SK-N-MC (cell line): ENCODE measurements around the gene ZBTB17.

Experiments used
- DNase-seq: peaks from one replicate; pipeline ENCODE4 v3.0.0-alpha.2; 2011; ENCODE audit warnings: low read depth, low spot score
- H3K27ac ChIP-seq: fragments of 200-600 bp; sonication (generic); 2 replicates; pipeline ENCODE4 v1.5.1; 2016; ENCODE audit warnings: mixed run types
- H3K36me3 ChIP-seq: fragments of 200-600 bp; sonication (generic); 2 replicates; pipeline ENCODE4 v1.6.1; 2017; ENCODE audit warnings: antibody characterized with exemption, low read length, mixed read lengths; ENCODE audit not compliant: insufficient read depth
- H3K4me3 ChIP-seq: fragments of 200-600 bp; sonication (generic); 2 replicates; pipeline ENCODE4 v1.5.1; 2016
- H3K9ac ChIP-seq: fragments of 200-600 bp; sonication (generic); 2 replicates; pipeline ENCODE4 v1.8.0; 2017; ENCODE audit warnings: mixed run types, mixed read lengths; ENCODE audit not compliant: insufficient read length
- H3K9me3 ChIP-seq: fragments of 200-600 bp; sonication (generic); 2 replicates; pipeline ENCODE4 v1.6.1; 2017; ENCODE audit warnings: low read depth, mild to moderate bottlenecking, antibody characterized with exemption, low read length, moderate library complexity, mixed read lengths
- EZH2 ChIP-seq: fragments of 200-600 bp; sonication (generic); IDR thresholded peaks from one replicate; pipeline ENCODE4 v1.6.1; 2017; ENCODE audit warnings: antibody characterized with exemption
- FOXP2 ChIP-seq: optimal IDR thresholded peaks from 2 replicates; pipeline ENCODE3; 2011; ENCODE audit warnings: mild to moderate bottlenecking, moderate library complexity; ENCODE audit not compliant: insufficient read depth; ENCODE audit errors: extremely low read length, control extremely low read depth
- POLR2AphosphoS5 ChIP-seq: IDR thresholded peaks from 2 replicates; pipeline ENCODE4 v1.6.1; 2012; ENCODE audit warnings: mild to moderate bottlenecking, low read depth, low read length, borderline replicate concordance

Gene ZBTB17

DNA sequence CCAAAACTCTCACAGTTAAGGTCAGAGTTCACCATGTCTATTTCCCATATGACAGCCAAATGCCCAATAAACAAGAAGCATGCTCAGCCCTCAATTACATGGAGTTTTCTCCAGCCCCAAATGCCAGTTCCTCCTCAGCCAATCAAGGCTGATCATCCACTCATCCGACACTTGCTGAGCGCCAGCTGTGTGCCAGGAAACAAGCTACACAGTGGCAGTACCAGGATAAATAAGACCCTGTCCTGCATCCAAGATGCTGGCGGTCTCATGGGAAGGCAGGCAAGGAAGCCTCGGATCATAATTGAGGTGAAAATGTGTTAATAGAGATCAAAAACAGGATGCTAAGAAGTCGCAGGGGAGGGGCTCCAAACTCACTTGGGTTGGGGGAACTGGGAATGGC is 7.7 kb downstream of the ZBTB17 start:
- Histone ChIP-seq H3K4me3 (no peak overlapping the region), H3K27ac (no peak overlapping the region), H3K36me3 (peaks cover 45% of the 10 kb centered on the region), H3K9ac (no peak overlapping the region), H3K9me3 (peaks cover 5% of the 10 kb centered on the region; the same call in 1 of the 2 replicates)
- TF ChIP-seq EZH2: no peak
- no peak for TF ChIP-seq FOXP2
- no peak for TF ChIP-seq POLR2AphosphoS5
- DNase-seq: no peak

DNA sequence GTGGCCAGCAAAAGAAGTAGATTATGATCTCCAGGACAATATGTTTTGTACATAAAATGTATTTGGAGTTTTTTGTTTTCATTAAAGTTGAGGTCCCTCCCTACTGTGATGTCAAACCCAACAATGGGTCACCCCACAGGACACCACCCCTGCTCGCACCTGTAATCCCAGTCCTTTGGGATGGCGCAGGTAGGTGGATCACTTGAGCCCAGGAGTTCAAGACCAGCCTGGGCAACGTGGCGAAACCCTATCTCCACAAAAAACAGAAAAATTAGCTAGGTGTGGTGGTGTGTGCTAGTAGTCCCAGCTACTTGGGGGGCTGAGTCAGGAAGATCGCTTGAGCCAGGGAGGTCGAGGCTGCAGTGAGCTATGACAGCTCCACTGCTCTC is 9.0 kb downstream of the ZBTB17 start:
- H3K9me3 ChIP-seq: peaks cover 5% of the 10 kb centered on the region; the same call in 1 of the 2 replicates
- TF ChIP-seq EZH2 (no peak), FOXP2 (no peak), POLR2AphosphoS5 (no peak)
- DNase-seq: no peak
- peaks cover 33% of the 10 kb centered on the region for H3K36me3 ChIP-seq
- H3K9ac ChIP-seq: no peak overlapping the region
- H3K27ac ChIP-seq: no peak overlapping the region
- no peak overlapping the region for H3K4me3 ChIP-seq

DNA sequence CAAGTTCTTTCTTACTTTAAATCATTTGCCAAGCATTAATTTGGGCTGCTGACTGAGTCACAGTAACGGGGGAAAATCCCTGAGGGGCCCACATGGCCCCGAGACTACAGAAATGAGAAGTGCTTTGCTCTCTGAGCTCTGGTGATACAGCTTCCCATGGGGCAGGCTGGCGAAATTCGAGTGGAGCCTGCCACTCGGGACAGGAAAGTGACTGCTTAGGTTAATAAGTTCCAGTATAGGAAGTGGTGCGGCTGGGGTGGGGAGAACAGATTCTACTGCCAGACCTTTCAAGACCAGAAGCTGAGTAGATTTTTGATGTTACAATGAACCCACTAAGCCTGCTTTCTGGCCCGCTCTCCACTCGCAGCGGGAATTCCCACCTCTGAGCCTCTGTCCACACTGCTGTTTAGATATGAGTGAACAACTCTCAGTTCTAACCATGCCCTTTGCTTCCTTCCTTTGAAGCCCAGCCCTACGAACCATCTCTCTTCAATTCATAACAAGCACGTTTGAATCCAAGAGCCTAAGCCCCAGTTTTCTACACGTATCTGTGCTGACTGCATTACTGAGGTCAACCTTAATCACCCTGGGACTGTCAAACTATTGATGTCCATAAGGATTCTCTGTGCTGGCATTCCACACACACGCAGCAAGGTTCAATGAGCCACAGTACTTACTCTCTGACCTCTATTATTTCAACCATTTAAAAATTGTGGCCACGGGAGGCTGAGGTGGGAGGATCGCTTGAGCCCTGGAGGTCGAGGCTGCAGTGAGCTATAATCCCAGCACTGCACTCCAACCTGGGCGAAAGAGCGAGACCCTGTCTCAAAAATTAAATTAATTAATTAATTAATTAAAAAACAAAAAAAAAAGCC is 9.6 kb downstream of the ZBTB17 start:
- H3K36me3 ChIP-seq: peaks cover 27% of the 10 kb centered on the region
- no peak for DNase-seq
- H3K27ac ChIP-seq: peak overlapping the region; percentile 61
- H3K9ac ChIP-seq: no peak overlapping the region
- peaks cover 5% of the 10 kb centered on the region; the same call in 1 of the 2 replicates for H3K9me3 ChIP-seq
- H3K4me3 ChIP-seq: peak overlapping the region; percentile 11; the same call in 1 of the 2 replicates
- TF ChIP-seq POLR2AphosphoS5 (no peak), EZH2 (no peak), FOXP2 (no peak)

DNA sequence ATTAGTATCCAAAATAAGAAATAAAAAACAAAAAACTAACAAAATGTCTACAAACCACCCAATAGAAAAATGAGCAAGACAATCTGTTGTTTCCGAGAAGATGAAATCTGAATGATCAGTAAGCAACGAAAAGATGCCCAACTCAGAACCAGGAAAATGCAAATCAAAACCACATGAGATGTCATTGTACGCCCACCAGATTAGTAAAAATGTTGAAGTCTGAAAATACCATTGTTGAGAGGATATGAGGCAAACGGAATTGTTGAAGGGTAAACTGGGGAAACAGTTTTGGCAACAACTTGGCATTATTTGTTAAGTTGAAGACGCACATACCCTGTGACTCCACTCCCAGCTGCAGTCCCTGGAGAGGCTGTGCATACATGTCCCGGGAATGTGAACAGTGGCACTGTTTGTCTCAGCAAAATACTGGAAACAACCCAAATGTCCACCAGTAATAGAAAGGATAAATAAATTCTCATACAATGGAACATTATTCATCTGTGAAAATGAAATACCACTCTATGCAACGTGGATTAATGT is 10.6 kb downstream of the ZBTB17 start:
- TF ChIP-seq EZH2 (no peak), FOXP2 (no peak), POLR2AphosphoS5 (no peak)
- H3K9ac ChIP-seq: no peak overlapping the region
- H3K4me3 ChIP-seq: peak overlapping the region; percentile 11; the same call in 1 of the 2 replicates
- H3K36me3 ChIP-seq: peaks cover 23% of the 10 kb centered on the region
- DNase-seq: no peak
- peak overlapping the region; percentile 61; the same call in 1 of the 2 replicates for H3K27ac ChIP-seq
- H3K9me3 ChIP-seq: peaks cover 5% of the 10 kb centered on the region; the same call in 1 of the 2 replicates

DNA sequence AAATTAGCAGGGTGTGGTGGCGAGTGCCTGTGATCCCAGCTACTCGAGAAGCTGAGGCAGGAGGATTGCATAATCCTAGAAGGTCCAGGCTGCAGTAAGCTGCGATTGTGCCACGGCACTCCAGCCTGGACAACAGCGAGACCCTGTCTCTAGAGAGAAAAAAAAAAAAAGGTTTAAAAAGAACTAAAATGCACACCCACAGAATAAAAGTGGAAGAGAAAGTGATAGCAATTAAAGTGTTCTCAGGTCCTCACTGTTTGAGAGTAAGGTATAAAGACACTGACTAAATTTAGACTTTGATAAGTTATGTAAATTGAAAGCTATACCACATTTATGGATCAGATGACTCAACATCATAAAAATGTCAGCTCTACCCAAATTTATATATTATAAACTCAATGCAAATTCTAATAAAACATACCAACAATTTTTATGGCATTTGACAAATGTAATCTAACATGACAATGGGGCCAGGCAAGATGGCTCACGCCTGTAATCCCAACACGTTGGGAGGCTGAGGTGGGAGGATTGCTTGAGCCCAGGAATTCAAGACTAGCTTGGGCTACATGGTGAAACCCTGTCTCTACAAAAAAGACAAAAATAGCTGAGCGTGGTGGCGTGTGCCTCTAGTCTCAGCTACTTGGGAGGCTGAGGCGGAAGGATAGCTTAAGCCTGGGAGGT is 11.8 kb downstream of the ZBTB17 start:
- peak overlapping the region; percentile 82 for H3K27ac ChIP-seq

DNA sequence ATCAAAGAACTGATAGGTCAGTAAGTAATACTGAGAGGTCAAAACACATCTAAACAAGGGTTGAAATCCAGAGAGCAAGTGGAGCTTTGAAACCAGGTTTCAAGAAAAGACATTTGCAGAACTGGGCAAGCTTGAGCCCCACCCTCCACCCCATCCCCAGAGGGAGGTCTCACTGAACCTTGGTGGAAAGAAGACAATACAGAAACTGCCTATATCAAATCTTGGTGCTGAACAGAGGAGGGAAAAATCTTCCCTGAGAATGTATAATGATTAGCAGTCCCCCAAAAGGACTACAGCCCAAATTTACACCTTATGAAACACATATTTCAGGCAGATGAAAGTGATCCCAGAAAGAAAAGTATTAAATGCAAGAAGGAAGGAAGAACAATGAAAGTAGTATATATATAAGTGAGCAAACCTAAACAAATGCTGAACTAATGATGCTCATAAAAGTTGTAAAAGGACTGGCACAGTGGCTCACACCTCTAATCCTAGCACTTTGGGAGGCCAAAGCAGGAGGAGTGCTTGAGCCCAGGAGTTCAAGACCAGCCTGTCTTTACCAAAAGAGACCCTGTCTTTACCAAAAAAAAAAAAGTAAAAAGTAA is 12.4 kb downstream of the ZBTB17 start:
- H3K27ac ChIP-seq: peak overlapping the region; percentile 65
- DNase-seq: no peak
- H3K4me3 ChIP-seq: peak overlapping the region; percentile 15
- peaks cover 6% of the 10 kb centered on the region; the same call in 1 of the 2 replicates for H3K36me3 ChIP-seq
- no peak for TF ChIP-seq POLR2AphosphoS5
- TF ChIP-seq FOXP2: no peak
- TF ChIP-seq EZH2: no peak
- no peaks in the 10 kb centered on the region for H3K9me3 ChIP-seq
- H3K9ac ChIP-seq: no peak overlapping the region

More for the DNA sequence above, 11.8 kb downstream of the ZBTB17 start:
- H3K4me3 ChIP-seq: peak overlapping the region; percentile 15
- H3K9ac ChIP-seq: no peak overlapping the region
- no peaks in the 10 kb centered on the region; the same call in 1 of the 2 replicates for H3K9me3 ChIP-seq
- no peak for DNase-seq
- no peak; the same call in 1 of the 2 replicates for TF ChIP-seq POLR2AphosphoS5
- TF ChIP-seq FOXP2: no peak
- no peak for TF ChIP-seq EZH2
- peaks cover 12% of the 10 kb centered on the region; the same call in 1 of the 2 replicates for H3K36me3 ChIP-seq

DNA sequence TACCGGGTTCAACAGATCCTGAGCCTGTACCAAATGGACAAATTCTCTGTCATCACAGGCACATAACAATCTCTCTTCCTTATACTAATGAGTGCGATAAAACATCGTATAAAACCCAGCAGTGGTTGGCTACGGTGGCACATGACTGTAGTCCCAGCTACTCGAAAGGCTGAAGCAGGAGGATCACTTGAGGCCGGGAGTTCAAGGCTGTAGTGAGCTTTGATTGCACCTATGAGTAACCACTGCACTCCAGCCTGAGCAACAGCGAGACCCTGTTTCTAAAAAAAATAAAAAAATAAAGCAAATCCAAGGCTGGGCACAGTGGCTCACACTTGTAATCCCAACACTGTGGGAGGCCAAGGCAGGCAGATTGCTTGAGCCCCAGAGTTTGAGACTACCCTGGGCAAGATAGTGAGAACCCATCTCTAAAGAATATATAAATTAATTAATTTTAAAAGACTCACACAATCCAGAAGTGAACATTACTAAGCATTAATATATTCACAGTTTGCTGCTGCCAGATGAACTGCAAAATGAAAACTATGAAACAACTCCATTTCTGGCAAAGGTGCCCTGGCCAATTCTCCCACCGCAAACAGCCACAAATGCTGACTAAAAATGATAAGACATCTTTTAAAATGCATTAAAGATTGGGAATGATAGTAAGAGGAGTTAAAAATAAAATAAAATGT is 13.1 kb downstream of the ZBTB17 start:
- peaks cover under 1% of the 10 kb centered on the region; the same call in 1 of the 2 replicates for H3K36me3 ChIP-seq
- no peaks in the 10 kb centered on the region for H3K9me3 ChIP-seq
- H3K4me3 ChIP-seq: no peak overlapping the region; the same call in 1 of the 2 replicates
- H3K27ac ChIP-seq: peak overlapping the region; percentile 65; the same call in 1 of the 2 replicates
- no peak overlapping the region for H3K9ac ChIP-seq
- TF ChIP-seq POLR2AphosphoS5: no peak
- no peak for TF ChIP-seq FOXP2
- no peak for TF ChIP-seq EZH2
- DNase-seq: no peak

DNA sequence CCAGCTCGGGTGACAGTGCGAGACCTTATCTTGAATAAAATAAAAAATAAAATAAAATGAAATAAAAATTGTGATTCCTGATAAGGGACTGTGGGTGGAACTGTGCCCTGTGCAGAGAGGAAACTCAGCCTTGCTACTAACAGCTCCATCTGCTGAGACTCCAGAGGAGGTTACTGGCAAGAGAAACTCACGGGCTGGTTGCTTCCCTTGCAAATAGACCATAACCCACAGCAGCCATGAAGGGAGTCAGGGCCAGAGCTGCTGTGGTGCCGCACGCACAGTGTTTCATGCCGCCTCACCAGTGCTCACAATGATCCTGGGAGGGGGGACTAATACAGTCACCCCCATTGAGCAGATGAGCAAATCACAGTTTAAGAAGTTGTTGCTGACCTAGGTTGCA is 13.7 kb downstream of the ZBTB17 start:
- no peak overlapping the region for H3K9ac ChIP-seq
- no peak overlapping the region for H3K27ac ChIP-seq
- TF ChIP-seq EZH2: no peak
- no peaks in the 10 kb centered on the region for H3K9me3 ChIP-seq
- H3K36me3 ChIP-seq: no peaks in the 10 kb centered on the region
- H3K4me3 ChIP-seq: no peak overlapping the region
- DNase-seq: no peak
